ENCODE data around the gene FAM89A. TPM values are rescaled to one million over a fixed set of nuclear protein-coding genes. Genes with fewer than 3 reads are reported as not detected.

FAM89A gene
- total and polyA plus RNA-seq, 2 experiments from 2014 or later: 13.0 to 24.7 TPM

- Histone ChIP-seq H3K27ac (peak overlapping the region; percentile 1), H3K4me1 (ENCODE audit: low read depth) (peaks cover 6% of the 10 kb centered on the region), H3K36me3 (peaks cover 5% of the 10 kb centered on the region), H3K27me3 (no peaks in the 10 kb centered on the region), H3K9me3 (ENCODE audit: low read depth) (no peaks in the 10 kb centered on the region), H3K4me3 (peak overlapping the region; percentile 92)
- no peak for TF ChIP-seq CTCF (IDR thresholded peaks at IDR 0.05; ENCODE audit: low read depth, low read length)
- no peak for DNase-seq (ENCODE audit: low read depth in 1 of 2, low spot score in 1 of 2)
Observed at GRCh38 chr1:230979389-230979716, 60.7 kb downstream of the FAM89A start.

GRCh38 chr1:230978491-230979388 is 61.3 kb downstream of the FAM89A start, which contains the start of the genes ARV1 and TTC13:
Gene ARV1, plus strand, starts transcription at chr1:230979094. Its CDS starts 12 bp downstream, at chr1:230979106.
Gene TTC13, minus strand, starts transcription at chr1:230978861. Its CDS starts 31 bp downstream, at chr1:230978830.
- TF ChIP-seq CTCF (IDR thresholded peaks at IDR 0.05; ENCODE audit: low read depth, low read length): peak; percentile 14
- H3K4me1 ChIP-seq (ENCODE audit: low read depth): peaks cover 6% of the 10 kb centered on the region
- peak within 1 kb of the TSS; percentile 92 for H3K4me3 ChIP-seq
- no peaks in the 10 kb centered on the region for H3K9me3 ChIP-seq (ENCODE audit: low read depth)
- H3K27me3 ChIP-seq: no peaks in the 10 kb centered on the region
- H3K36me3 ChIP-seq: peaks cover 5% of the 10 kb centered on the region
- DNase-seq (ENCODE audit: low read depth in 1 of 2, low spot score in 1 of 2): peak; percentile 99 to 100
- peak within 1 kb of the TSS; percentile 63 for H3K27ac ChIP-seq

GRCh38 chr1:230977761-230978490 is 62.1 kb downstream of the FAM89A start:
- Histone ChIP-seq H3K4me1 (ENCODE audit: low read depth) (peaks cover 6% of the 10 kb centered on the region), H3K27ac (peak overlapping the region; percentile 63), H3K36me3 (peaks cover 5% of the 10 kb centered on the region), H3K4me3 (peak overlapping the region; percentile 92), H3K27me3 (no peaks in the 10 kb centered on the region), H3K9me3 (ENCODE audit: low read depth) (no peaks in the 10 kb centered on the region)
- TF ChIP-seq CTCF (IDR thresholded peaks at IDR 0.05; ENCODE audit: low read depth, low read length): no peak
- peak; percentile 16 to 61 for DNase-seq (ENCODE audit: low read depth in 1 of 2, low spot score in 1 of 2)

GRCh38 chr1:230976825-230977747 is 63.0 kb downstream of the FAM89A start:
- no peak for DNase-seq (ENCODE audit: low read depth in 1 of 2, low spot score in 1 of 2)
- Histone ChIP-seq H3K27ac (no peak overlapping the region), H3K9me3 (ENCODE audit: low read depth) (no peaks in the 10 kb centered on the region), H3K4me3 (no peak overlapping the region), H3K4me1 (ENCODE audit: low read depth) (peaks cover 6% of the 10 kb centered on the region), H3K27me3 (no peaks in the 10 kb centered on the region), H3K36me3 (peaks cover 5% of the 10 kb centered on the region)
- no peak for TF ChIP-seq CTCF (IDR thresholded peaks at IDR 0.05; ENCODE audit: low read depth, low read length)

GRCh38 chr1:230976360-230976759 is 63.7 kb downstream of the FAM89A start:
- Histone ChIP-seq H3K4me3 (no peak overlapping the region), H3K36me3 (peaks cover 5% of the 10 kb centered on the region), H3K27me3 (no peaks in the 10 kb centered on the region), H3K9me3 (ENCODE audit: low read depth) (no peaks in the 10 kb centered on the region), H3K4me1 (ENCODE audit: low read depth) (peaks cover 6% of the 10 kb centered on the region), H3K27ac (no peak overlapping the region)
- no peak for TF ChIP-seq CTCF (IDR thresholded peaks at IDR 0.05; ENCODE audit: low read depth, low read length)
- no peak for DNase-seq (ENCODE audit: low read depth in 1 of 2, low spot score in 1 of 2)

Measured in cardiac muscle cell (in vitro differentiated cells and primary cell).